Upper lobe of left lung (tissue), 4 donors: ENCODE data around the gene FOXP1.

Source experiments
- EP300 ChIP-seq, 4 donors: sonication (generic); formaldehyde crosslinking; IDR thresholded peaks; one replicate each; pipeline ENCODE4 v1.5.1; 2017; ENCODE audit warnings: antibody characterized with exemption in 4 of 4, control low read depth in 2 of 4
- POLR2AphosphoS5 ChIP-seq, 2 donors: sonication (generic); formaldehyde crosslinking; IDR thresholded peaks; one replicate each; pipeline ENCODE4 v1.5.1; 2017; ENCODE audit warnings: antibody characterized with exemption in 2 of 2
- TF ChIP-seq, protein P1 (sequence below), 6 experiments: fragments of 450-650 bp in 4 of 6; fragments of 200-600 bp in 2 of 6; sonication (generic) in 2 of 6; IDR thresholded peaks; one replicate each; pipeline ENCODE4 v1.5.1; 2016 to 2019; ENCODE audit warnings: antibody characterized with exemption in 6 of 6

DNA sequence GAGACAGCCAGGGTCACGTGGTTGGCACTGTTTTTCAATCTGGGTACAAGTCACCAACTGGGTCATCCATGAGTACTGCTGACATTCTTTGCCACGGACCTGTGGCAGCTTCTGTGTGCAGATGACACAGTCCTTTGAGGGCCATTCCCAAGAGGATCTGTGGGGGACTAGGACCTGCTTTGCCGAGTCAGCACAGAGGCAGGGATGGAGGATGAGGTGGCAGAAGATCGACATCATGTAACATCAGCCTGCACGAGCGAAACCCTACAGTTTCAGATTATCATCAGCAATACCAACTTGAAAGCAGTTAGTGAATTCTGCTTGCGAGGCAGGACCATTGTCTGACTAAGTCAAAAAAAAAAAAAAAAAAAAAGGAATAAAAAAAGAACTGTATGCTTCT is 227.7 kb downstream of the FOXP1 start:
- TF ChIP-seq POLR2AphosphoS5 (IDR thresholded peaks at IDR 0.05), result no peak
- TF ChIP-seq, protein P1, sequence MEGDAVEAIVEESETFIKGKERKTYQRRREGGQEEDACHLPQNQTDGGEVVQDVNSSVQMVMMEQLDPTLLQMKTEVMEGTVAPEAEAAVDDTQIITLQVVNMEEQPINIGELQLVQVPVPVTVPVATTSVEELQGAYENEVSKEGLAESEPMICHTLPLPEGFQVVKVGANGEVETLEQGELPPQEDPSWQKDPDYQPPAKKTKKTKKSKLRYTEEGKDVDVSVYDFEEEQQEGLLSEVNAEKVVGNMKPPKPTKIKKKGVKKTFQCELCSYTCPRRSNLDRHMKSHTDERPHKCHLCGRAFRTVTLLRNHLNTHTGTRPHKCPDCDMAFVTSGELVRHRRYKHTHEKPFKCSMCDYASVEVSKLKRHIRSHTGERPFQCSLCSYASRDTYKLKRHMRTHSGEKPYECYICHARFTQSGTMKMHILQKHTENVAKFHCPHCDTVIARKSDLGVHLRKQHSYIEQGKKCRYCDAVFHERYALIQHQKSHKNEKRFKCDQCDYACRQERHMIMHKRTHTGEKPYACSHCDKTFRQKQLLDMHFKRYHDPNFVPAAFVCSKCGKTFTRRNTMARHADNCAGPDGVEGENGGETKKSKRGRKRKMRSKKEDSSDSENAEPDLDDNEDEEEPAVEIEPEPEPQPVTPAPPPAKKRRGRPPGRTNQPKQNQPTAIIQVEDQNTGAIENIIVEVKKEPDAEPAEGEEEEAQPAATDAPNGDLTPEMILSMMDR (IDR thresholded peaks at IDR 0.05), result no peak
- TF ChIP-seq EP300 (IDR thresholded peaks at IDR 0.05), result no peak
